SK-N-SH (cell line): Measurements from ENCODE around the gene TCEA3. TPM values are rescaled to one million over a fixed set of nuclear protein-coding genes. Genes with fewer than 3 reads are reported as not detected.

Experiments
- CTCF ChIA-PET: fragments of 300-600, 350-600 bp; formaldehyde crosslinking; extraction: SDS; loops from one replicate; lab custom pipeline; 2021; lab: Yijun Ruan, JAX
- POLR2A ChIA-PET: fragments of 350-600 bp; sonication (Branson Sonifier 250); formaldehyde crosslinking; extraction: SDS; loops from one replicate; lab custom pipeline; 2020; ENCODE audit warnings: antibody characterized with exemption, inconsistent platforms; lab: Yijun Ruan, JAX
- DNase-seq: peaks from one replicate; pipeline ENCODE4 v3.0.0; 2012
- H2AFZ ChIP-seq: fragments of 200-600 bp; sonication (generic); 2 replicates; pipeline ENCODE4 v1.8.1; 2016; ENCODE audit warnings: antibody characterized with exemption, mild to moderate bottlenecking, low read depth
- H3F3A ChIP-seq: fragments of 200-600 bp; sonication (generic); replicated peaks from 2 replicates; pipeline ENCODE3; 2016; ENCODE audit warnings: antibody characterized with exemption, mild to moderate bottlenecking; ENCODE audit not compliant: insufficient read depth
- H3K27ac ChIP-seq, 2 experiments: fragments of 200-500 bp in 1 of 2; fragments of 200-600 bp in 1 of 2; sonication (Bioruptor generic) in 1 of 2; sonication (generic), shearing (Covaris generic) in 1 of 2; 2 replicates each; pipeline versions ENCODE4 v1.5.1 to v1.6.1; 2014 to 2016; ENCODE audit warnings: low read depth in 2 of 2, inconsistent platforms in 1 of 2, low read length in 1 of 2, mild to moderate bottlenecking in 1 of 2, mixed read lengths in 1 of 2
- H3K27me3 ChIP-seq: fragments of 200-600 bp; sonication (generic), shearing (Covaris generic); 2 replicates; pipeline ENCODE4 v1.6.1; 2016; ENCODE audit warnings: mixed run types; ENCODE audit not compliant: insufficient read depth
- H3K36me3 ChIP-seq, 2 experiments: fragments of 200-500 bp in 1 of 2; fragments of 200-600 bp in 1 of 2; sonication (Bioruptor generic) in 1 of 2; sonication (generic) in 1 of 2; replicated peaks in 1 of 2; 2 replicates each; pipeline versions ENCODE3 to v1.5.1; 2014 to 2016; ENCODE audit warnings: low read length in 1 of 2, mild to moderate bottlenecking in 1 of 2; ENCODE audit not compliant: insufficient read depth in 2 of 2, control insufficient read depth in 1 of 2
- H3K4me1 ChIP-seq, 2 experiments: fragments of 200-500 bp in 1 of 2; fragments of 200-600 bp in 1 of 2; sonication (Bioruptor generic) in 1 of 2; sonication (generic), shearing (Covaris generic) in 1 of 2; 2 replicates each; pipeline versions ENCODE4 v1.5.1 to v1.6.1; 2014 to 2016; ENCODE audit warnings: low read depth in 1 of 2, low read length in 1 of 2, mixed run types in 1 of 2; ENCODE audit not compliant: insufficient read depth in 2 of 2, control insufficient read depth in 1 of 2
- H3K4me2 ChIP-seq: fragments of 200-600 bp; sonication (generic), shearing (Covaris generic); 2 replicates; pipeline ENCODE4 v1.6.1; 2017; ENCODE audit warnings: mixed run types
- H3K4me3 ChIP-seq, 2 experiments: fragments of 200-500 bp in 1 of 2; fragments of 200-600 bp in 1 of 2; sonication (Bioruptor generic) in 1 of 2; sonication (generic), shearing (Covaris generic) in 1 of 2; 2 replicates each; pipeline versions ENCODE4 v1.5.1 to v1.8.1; 2014 to 2016; ENCODE audit warnings: low read depth in 2 of 2, inconsistent platforms in 1 of 2, low read length in 1 of 2, mild to moderate bottlenecking in 1 of 2, mixed read lengths in 1 of 2, moderate library complexity in 1 of 2
- H3K79me2 ChIP-seq: fragments of 200-600 bp; sonication (generic); 2 replicates; pipeline ENCODE4 v1.8.1; 2017; ENCODE audit warnings: mild to moderate bottlenecking; ENCODE audit not compliant: insufficient read depth
- H3K9ac ChIP-seq: fragments of 200-600 bp; sonication (generic); 2 replicates; pipeline ENCODE4 v1.6.1; 2017; ENCODE audit warnings: mixed run types
- H3K9me2 ChIP-seq: fragments of 200-600 bp; sonication (generic); 2 replicates; pipeline ENCODE4 v1.6.1; 2017; ENCODE audit warnings: mixed run types
- H3K9me3 ChIP-seq: fragments of 200-600 bp; sonication (generic); 2 replicates; pipeline ENCODE4 v1.6.1; 2017; ENCODE audit warnings: mixed run types, mild to moderate bottlenecking, moderate library complexity
- H4K20me1 ChIP-seq: fragments of 200-600 bp; sonication (generic); 2 replicates; pipeline ENCODE4 v1.6.1; 2017; ENCODE audit warnings: mild to moderate bottlenecking, mixed run types; ENCODE audit not compliant: insufficient read depth
- CHD2 ChIP-seq: fragments of 150-350 bp; IDR thresholded peaks from 2 replicates; pipeline ENCODE4 v1.6.1; 2018; ENCODE audit warnings: low read length; ENCODE audit not compliant: partially characterized antibody
- ELF1 ChIP-seq: IDR thresholded peaks from 2 replicates; pipeline ENCODE4 v1.4.0; 2012
- EZH2phosphoT487 ChIP-seq: fragments of 200-600 bp; sonication (generic); IDR thresholded peaks from 2 replicates; pipeline ENCODE4 v1.6.1; 2017; ENCODE audit warnings: low read depth, mixed run types, mild to moderate bottlenecking, antibody characterized with exemption, moderate library complexity, borderline replicate concordance
- FOXJ3 ChIP-seq: sonication (generic); formaldehyde crosslinking; IDR thresholded peaks from 2 replicates; pipeline ENCODE4 v1.5.1; 2020; ENCODE audit warnings: mild to moderate bottlenecking, missing genetic modification reagents
- GABPA ChIP-seq: IDR thresholded peaks from 2 replicates; pipeline ENCODE4 v1.4.0; 2012; ENCODE audit warnings: low read depth, mild to moderate bottlenecking
- MEF2A ChIP-seq: IDR thresholded peaks from 2 replicates; pipeline ENCODE4 v1.4.0; 2012; ENCODE audit warnings: low read depth, borderline replicate concordance
- NFIC ChIP-seq: IDR thresholded peaks from 2 replicates; pipeline ENCODE4 v1.4.0; 2012; ENCODE audit warnings: borderline replicate concordance
- PBX3 ChIP-seq: IDR thresholded peaks from 2 replicates; pipeline ENCODE4; 2012
- POLR2AphosphoS5 ChIP-seq: IDR thresholded peaks from 2 replicates; pipeline ENCODE4 v1.6.1; 2012; ENCODE audit warnings: low read depth, low read length
- RCOR1 ChIP-seq: fragments of 150-350 bp; IDR thresholded peaks from 2 replicates; pipeline ENCODE4 v1.6.1; 2017; ENCODE audit warnings: antibody characterized with exemption, low read length
- RFX5 ChIP-seq: IDR thresholded peaks from 2 replicates; pipeline ENCODE4 v1.6.1; 2012; ENCODE audit warnings: mild to moderate bottlenecking, improper control_type of control experiment, low read length
- SMC3 ChIP-seq: IDR thresholded peaks from 2 replicates; pipeline ENCODE4 v1.6.1; 2012; ENCODE audit warnings: low read depth, low read length, improper control_type of control experiment
- TCF12 ChIP-seq: IDR thresholded peaks from 2 replicates; pipeline ENCODE4 v1.4.0; 2012
- TEAD4 ChIP-seq: IDR thresholded peaks from 2 replicates; pipeline ENCODE4 v1.4.0; 2012; ENCODE audit warnings: mild to moderate bottlenecking, borderline replicate concordance; ENCODE audit not compliant: insufficient read depth
- YY1 ChIP-seq: IDR thresholded peaks from 2 replicates; pipeline ENCODE4 v1.4.0; 2012; ENCODE audit warnings: low read depth, mild to moderate bottlenecking
- WGBS: methylation state at CpG from one replicate; pipeline ENCODE4 v1.1.6; 2017; ENCODE audit warnings: low lambda C conversion rate; 5-methylcytosine and 5-hydroxymethylcytosine counted together
- polyA plus RNA-seq, 3 experiments: library from polyadenylated mRNA; depleted of rRNA; stranded (reverse); fragments of >200 nt; gene quantifications; 2 replicates each; pipeline ENCODE4 v1.2.3, GENCODE V29; 2012
- TF ChIP-seq, protein P1 (sequence below): IDR thresholded peaks from 2 replicates; pipeline ENCODE4 v1.6.1; 2012; ENCODE audit warnings: mild to moderate bottlenecking, low read depth, low read length, moderate library complexity
- TF ChIP-seq, protein P2 (sequence below): IDR thresholded peaks from 2 replicates; pipeline ENCODE4 v1.4.0; 2012; ENCODE audit warnings: low read depth, borderline replicate concordance
- TF ChIP-seq, protein P3 (sequence below): fragments of 150-350 bp; IDR thresholded peaks from 2 replicates; pipeline ENCODE4 v1.6.1; 2017; ENCODE audit warnings: antibody characterized with exemption, low read length, low read depth, borderline replicate concordance

TCEA3 gene
- polyA plus RNA-seq, 1 of the 3 experiments (the other 2 are of a cell fraction), result 1.1 TPM

GRCh38 chr1:23473037-23473800 is 48.7 kb upstream of the TCEA3 start:
- no peak for DNase-seq
- H3K4me2 ChIP-seq, result no peak overlapping the region
- no peak overlapping the region for H2AFZ ChIP-seq
- WGBS, result 83% methylated on average over 5 of the region's 6 CpGs
- H3K27me3 ChIP-seq, result no peaks in the 10 kb centered on the region
- H3K4me1 ChIP-seq, result peaks cover 6 to 9% of the 10 kb centered on the region in 2 experiments; a peak in 1 of 4 replicates
- no peaks in the 10 kb centered on the region for H3K36me3 ChIP-seq
- no peak overlapping the region for H3K4me3 ChIP-seq
- no peak overlapping the region for H3K27ac ChIP-seq
- H4K20me1 ChIP-seq, result peaks cover 47% of the 10 kb centered on the region
- peaks cover 18% of the 10 kb centered on the region for H3F3A ChIP-seq
- TF ChIP-seq, protein P1, sequence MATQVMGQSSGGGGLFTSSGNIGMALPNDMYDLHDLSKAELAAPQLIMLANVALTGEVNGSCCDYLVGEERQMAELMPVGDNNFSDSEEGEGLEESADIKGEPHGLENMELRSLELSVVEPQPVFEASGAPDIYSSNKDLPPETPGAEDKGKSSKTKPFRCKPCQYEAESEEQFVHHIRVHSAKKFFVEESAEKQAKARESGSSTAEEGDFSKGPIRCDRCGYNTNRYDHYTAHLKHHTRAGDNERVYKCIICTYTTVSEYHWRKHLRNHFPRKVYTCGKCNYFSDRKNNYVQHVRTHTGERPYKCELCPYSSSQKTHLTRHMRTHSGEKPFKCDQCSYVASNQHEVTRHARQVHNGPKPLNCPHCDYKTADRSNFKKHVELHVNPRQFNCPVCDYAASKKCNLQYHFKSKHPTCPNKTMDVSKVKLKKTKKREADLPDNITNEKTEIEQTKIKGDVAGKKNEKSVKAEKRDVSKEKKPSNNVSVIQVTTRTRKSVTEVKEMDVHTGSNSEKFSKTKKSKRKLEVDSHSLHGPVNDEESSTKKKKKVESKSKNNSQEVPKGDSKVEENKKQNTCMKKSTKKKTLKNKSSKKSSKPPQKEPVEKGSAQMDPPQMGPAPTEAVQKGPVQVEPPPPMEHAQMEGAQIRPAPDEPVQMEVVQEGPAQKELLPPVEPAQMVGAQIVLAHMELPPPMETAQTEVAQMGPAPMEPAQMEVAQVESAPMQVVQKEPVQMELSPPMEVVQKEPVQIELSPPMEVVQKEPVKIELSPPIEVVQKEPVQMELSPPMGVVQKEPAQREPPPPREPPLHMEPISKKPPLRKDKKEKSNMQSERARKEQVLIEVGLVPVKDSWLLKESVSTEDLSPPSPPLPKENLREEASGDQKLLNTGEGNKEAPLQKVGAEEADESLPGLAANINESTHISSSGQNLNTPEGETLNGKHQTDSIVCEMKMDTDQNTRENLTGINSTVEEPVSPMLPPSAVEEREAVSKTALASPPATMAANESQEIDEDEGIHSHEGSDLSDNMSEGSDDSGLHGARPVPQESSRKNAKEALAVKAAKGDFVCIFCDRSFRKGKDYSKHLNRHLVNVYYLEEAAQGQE, result no peak
- TF ChIP-seq, protein P2, sequence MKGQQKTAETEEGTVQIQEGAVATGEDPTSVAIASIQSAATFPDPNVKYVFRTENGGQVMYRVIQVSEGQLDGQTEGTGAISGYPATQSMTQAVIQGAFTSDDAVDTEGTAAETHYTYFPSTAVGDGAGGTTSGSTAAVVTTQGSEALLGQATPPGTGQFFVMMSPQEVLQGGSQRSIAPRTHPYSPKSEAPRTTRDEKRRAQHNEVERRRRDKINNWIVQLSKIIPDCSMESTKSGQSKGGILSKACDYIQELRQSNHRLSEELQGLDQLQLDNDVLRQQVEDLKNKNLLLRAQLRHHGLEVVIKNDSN, result no peak
- no peaks in the 10 kb centered on the region for H3K9me3 ChIP-seq
- no peaks in the 10 kb centered on the region for H3K9me2 ChIP-seq
- ChIA-PET POLR2A (no interaction called here), CTCF (interaction anchor here (1.4 kb wide), 1 partner anchor 11 kb away, joined by 5 read pairs; the partner anchor contains the start of gene ASAP3)
- H3K79me2 ChIP-seq, result peaks cover 49% of the 10 kb centered on the region
- no peak overlapping the region for H3K9ac ChIP-seq

DNA sequence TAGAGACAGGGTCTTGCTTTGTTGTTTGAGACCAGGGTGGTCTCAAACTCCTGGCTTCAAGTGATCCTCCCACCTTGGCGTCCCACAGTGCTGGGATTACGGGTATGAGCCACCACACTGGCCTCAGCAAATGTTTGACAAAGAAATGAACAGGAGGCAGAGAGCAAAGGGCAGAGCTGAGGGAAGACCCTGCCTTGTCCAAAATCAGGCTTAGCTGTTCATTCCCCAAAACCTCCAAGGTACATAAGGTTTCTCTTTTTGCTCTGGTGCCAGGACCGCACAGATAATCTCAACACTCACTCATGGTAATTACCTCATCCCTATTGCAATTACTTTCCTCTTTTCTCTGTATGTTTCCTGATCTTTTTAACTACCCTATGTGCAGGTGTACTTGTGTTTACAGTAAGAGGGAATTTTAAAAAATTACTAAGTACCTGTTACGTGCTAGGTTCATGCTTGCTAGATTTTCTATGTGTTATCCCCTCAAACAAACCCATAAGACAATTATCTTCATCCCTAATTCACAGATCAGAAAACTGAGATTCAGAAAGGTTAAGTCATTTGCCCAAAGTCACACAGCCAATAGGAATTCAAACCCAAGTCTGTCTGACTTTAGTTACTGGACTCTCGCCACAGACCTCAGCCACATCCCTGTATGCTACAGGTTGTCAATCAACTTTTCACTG is 47.9 kb upstream of the TCEA3 start:
- Histone ChIP-seq H3K27me3 (no peaks in the 10 kb centered on the region), H2AFZ (no peak overlapping the region), H3K4me3 (no peak overlapping the region), H3K27ac (no peak overlapping the region), H3K9me3 (no peaks in the 10 kb centered on the region), H3K79me2 (peaks cover 49% of the 10 kb centered on the region), H3K36me3 (no peaks in the 10 kb centered on the region), H3F3A (peaks cover 18% of the 10 kb centered on the region), H3K9me2 (no peaks in the 10 kb centered on the region), H3K4me2 (no peak overlapping the region), H3K4me1 (peaks cover 6 to 9% of the 10 kb centered on the region in 2 experiments; a peak in 1 of 4 replicates), H3K9ac (no peak overlapping the region)
- no peak for DNase-seq
- POLR2A ChIA-PET, result no interaction called here
- no peak for TF ChIP-seq ELF1
- no peak for TF ChIP-seq RCOR1
- no peak for TF ChIP-seq NFIC
- TF ChIP-seq, protein P3, sequence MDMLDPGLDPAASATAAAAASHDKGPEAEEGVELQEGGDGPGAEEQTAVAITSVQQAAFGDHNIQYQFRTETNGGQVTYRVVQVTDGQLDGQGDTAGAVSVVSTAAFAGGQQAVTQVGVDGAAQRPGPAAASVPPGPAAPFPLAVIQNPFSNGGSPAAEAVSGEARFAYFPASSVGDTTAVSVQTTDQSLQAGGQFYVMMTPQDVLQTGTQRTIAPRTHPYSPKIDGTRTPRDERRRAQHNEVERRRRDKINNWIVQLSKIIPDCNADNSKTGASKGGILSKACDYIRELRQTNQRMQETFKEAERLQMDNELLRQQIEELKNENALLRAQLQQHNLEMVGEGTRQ, result no peak
- no peak for TF ChIP-seq MEF2A
- no peak for TF ChIP-seq TCF12
- TF ChIP-seq CHD2, result no peak
- TF ChIP-seq SMC3, result no peak
- TF ChIP-seq RFX5, result no peak
- TF ChIP-seq EZH2phosphoT487, result no peak
- TF ChIP-seq PBX3, result no peak
- no peak for TF ChIP-seq POLR2AphosphoS5
- TF ChIP-seq FOXJ3 (CRISPR knock-in tag), result no peak
- TF ChIP-seq TEAD4, result no peak
- TF ChIP-seq GABPA, result no peak
- no peak for TF ChIP-seq YY1
- TF ChIP-seq, all 33 proteins: peak for 0
- CTCF ChIA-PET, result interaction anchor here (1.4 kb wide), 1 partner anchor 11 kb away, joined by 5 read pairs; the partner anchor contains the start of gene ASAP3
- WGBS, result 97% methylated on average over 5 of the region's 5 CpGs
- peaks cover 47% of the 10 kb centered on the region for H4K20me1 ChIP-seq
